DOHH2 (cell line): Measurements from ENCODE around the gene MARVELD2.
"Not testable (repeated sequence)": the region's sequence is repeated elsewhere in the genome, so short reads cannot be mapped to it uniquely, and the experiment has no call there.

Source experiments
- H3F3A ChIP-seq: fragments of 200-600 bp; sonication (generic), shearing (Covaris generic); 2 replicates; pipeline ENCODE4 v1.6.0; 2016; ENCODE audit warnings: antibody characterized with exemption, mild to moderate bottlenecking; ENCODE audit not compliant: control insufficient read depth, insufficient read depth
- H3K27ac ChIP-seq: fragments of 200-600 bp; sonication (generic); 2 replicates; pipeline ENCODE4 v1.5.1; 2014; ENCODE audit warnings: low read depth, mild to moderate bottlenecking, low read length, moderate library complexity
- H3K27me3 ChIP-seq: fragments of 200-600 bp; sonication (generic); 2 replicates; pipeline ENCODE4 v1.6.1; 2014; ENCODE audit warnings: mild to moderate bottlenecking, low read length, mixed read lengths; ENCODE audit not compliant: control insufficient read depth
- H3K36me3 ChIP-seq: fragments of 200-600 bp; sonication (generic); 2 replicates; pipeline ENCODE4 v1.6.1; 2014; ENCODE audit warnings: mild to moderate bottlenecking, low read length, moderate library complexity, mixed read lengths; ENCODE audit not compliant: control insufficient read depth
- H3K4me1 ChIP-seq: fragments of 200-600 bp; sonication (generic); 2 replicates; pipeline ENCODE4 v1.6.1; 2014; ENCODE audit warnings: mild to moderate bottlenecking, low read length, mixed read lengths; ENCODE audit not compliant: control insufficient read depth
- H3K4me2 ChIP-seq: fragments of 200-600 bp; sonication (generic); 2 replicates; pipeline ENCODE4 v1.6.0; 2014; ENCODE audit warnings: mild to moderate bottlenecking, low read length, moderate library complexity
- H3K4me3 ChIP-seq: fragments of 200-600 bp; sonication (generic); 2 replicates; pipeline ENCODE4 v1.5.1; 2014; ENCODE audit warnings: mild to moderate bottlenecking, low read length, mixed read lengths
- H3K79me2 ChIP-seq: fragments of 200-600 bp; sonication (generic); 2 replicates; pipeline ENCODE4 v1.6.1; 2014; ENCODE audit warnings: mild to moderate bottlenecking, low read length, mixed read lengths; ENCODE audit not compliant: control insufficient read depth
- H3K9me2 ChIP-seq: fragments of 200-600 bp; sonication (generic); replicated peaks from 2 replicates; pipeline ENCODE4 v1.6.1; 2014; ENCODE audit warnings: mild to moderate bottlenecking, low read length, mixed read lengths; ENCODE audit not compliant: control insufficient read depth
- H3K9me3 ChIP-seq: fragments of 200-600 bp; sonication (generic); 2 replicates; pipeline ENCODE4 v1.6.1; 2014; ENCODE audit warnings: antibody characterized with exemption, low read length, mixed read lengths; ENCODE audit not compliant: control insufficient read depth, insufficient read depth
- H4K20me1 ChIP-seq: fragments of 200-600 bp; sonication (generic); 2 replicates; pipeline ENCODE4 v1.6.0; 2014; ENCODE audit warnings: low read depth, mild to moderate bottlenecking, antibody characterized with exemption, low read length, moderate library complexity; ENCODE audit not compliant: control insufficient read depth, insufficient read depth
- EZH2phosphoT487 ChIP-seq: fragments of 200-600 bp; sonication (generic); IDR thresholded peaks from 2 replicates; pipeline ENCODE4 v1.6.1; 2017; ENCODE audit warnings: borderline replicate concordance, mild to moderate bottlenecking, antibody characterized with exemption, low read length, moderate library complexity, mixed read lengths
- TF ChIP-seq, protein P1 (sequence below): fragments of 200-600 bp; sonication (generic); IDR thresholded peaks from one replicate; pipeline ENCODE4 v1.5.1; 2014; ENCODE audit warnings: antibody characterized with exemption, mild to moderate bottlenecking, low read depth, low read length; ENCODE audit not compliant: poor library complexity, severe bottlenecking

The MARVELD2 gene

GRCh38 chr5:69444127-69444754, 29.3 kb downstream of the MARVELD2 start:
- Histone ChIP-seq H3K27ac (no peak overlapping the region), H3K36me3 (no peaks in the 10 kb centered on the region), H3K27me3 (no peaks in the 10 kb centered on the region)

DNA sequence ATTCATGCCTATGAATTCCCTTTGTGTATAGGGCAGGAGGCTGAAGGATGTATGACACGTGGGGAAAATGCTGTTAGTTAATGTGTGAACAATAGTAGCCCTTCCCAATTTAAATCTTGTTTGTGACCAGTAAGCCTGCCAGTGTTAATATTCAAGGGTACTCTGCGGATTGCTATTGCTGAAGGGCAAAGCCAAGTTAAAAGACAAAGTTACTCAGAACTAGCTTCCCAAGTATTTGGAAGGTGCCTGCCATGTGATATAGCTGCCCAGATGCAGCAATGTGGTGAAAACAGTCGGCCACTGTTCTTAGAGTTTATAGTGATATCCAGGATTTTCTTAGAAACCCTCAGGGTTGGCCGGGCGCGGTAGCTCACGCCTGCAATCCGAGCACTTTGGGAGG, 34.6 kb downstream of the MARVELD2 start:
- no peaks in the 10 kb centered on the region for H3K36me3 ChIP-seq

More at GRCh38 chr5:69444127-69444754, 29.3 kb downstream of the MARVELD2 start:
- H3K79me2 ChIP-seq = no peaks in the 10 kb centered on the region
- no peaks in the 10 kb centered on the region for H3K9me2 ChIP-seq
- TF ChIP-seq EZH2phosphoT487 = no peak
- TF ChIP-seq, protein P1, sequence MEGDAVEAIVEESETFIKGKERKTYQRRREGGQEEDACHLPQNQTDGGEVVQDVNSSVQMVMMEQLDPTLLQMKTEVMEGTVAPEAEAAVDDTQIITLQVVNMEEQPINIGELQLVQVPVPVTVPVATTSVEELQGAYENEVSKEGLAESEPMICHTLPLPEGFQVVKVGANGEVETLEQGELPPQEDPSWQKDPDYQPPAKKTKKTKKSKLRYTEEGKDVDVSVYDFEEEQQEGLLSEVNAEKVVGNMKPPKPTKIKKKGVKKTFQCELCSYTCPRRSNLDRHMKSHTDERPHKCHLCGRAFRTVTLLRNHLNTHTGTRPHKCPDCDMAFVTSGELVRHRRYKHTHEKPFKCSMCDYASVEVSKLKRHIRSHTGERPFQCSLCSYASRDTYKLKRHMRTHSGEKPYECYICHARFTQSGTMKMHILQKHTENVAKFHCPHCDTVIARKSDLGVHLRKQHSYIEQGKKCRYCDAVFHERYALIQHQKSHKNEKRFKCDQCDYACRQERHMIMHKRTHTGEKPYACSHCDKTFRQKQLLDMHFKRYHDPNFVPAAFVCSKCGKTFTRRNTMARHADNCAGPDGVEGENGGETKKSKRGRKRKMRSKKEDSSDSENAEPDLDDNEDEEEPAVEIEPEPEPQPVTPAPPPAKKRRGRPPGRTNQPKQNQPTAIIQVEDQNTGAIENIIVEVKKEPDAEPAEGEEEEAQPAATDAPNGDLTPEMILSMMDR = no peak
- H3K9me3 ChIP-seq = no peaks in the 10 kb centered on the region
- no peak overlapping the region for H3K4me2 ChIP-seq
- H3K4me1 ChIP-seq = no peaks in the 10 kb centered on the region
- no peak overlapping the region for H3K4me3 ChIP-seq
- no peaks in the 10 kb centered on the region for H3F3A ChIP-seq
- H4K20me1 ChIP-seq = no peaks in the 10 kb centered on the region

DNA sequence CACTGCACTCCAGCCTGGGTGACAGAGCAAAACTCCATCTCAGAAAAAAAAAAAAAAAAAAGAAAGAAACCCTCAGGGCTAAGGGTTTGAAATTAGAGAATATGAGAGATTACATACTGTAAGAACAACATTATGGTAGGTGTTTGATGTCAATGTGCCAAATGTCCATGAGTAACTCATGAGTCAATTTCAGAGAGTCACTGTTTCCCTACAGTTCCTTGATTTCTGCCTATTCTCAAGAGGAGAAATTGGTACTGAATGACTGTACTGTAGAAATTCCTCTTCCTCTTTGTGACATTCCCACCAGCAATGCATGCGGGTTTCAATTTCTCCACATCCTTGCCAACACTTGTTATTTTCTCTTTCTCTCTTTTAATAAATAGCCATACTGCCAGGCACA, 35.2 kb downstream of the MARVELD2 start:
- no peaks in the 10 kb centered on the region for H3K79me2 ChIP-seq
- no peak overlapping the region for H3K4me2 ChIP-seq

More for the DNA sequence above, 34.6 kb downstream of the MARVELD2 start:
- Histone ChIP-seq H3F3A (no peaks in the 10 kb centered on the region), H3K4me2 (no peak overlapping the region), H3K79me2 (no peaks in the 10 kb centered on the region), H3K4me3 (no peak overlapping the region), H3K4me1 (no peaks in the 10 kb centered on the region), H3K9me3 (no peaks in the 10 kb centered on the region), H3K9me2 (no peaks in the 10 kb centered on the region), H3K27ac (no peak overlapping the region), H3K27me3 (no peaks in the 10 kb centered on the region), H4K20me1 (no peaks in the 10 kb centered on the region)
- no peak for TF ChIP-seq EZH2phosphoT487
- TF ChIP-seq, protein P1 = no peak

GRCh38 chr5:69450527-69450926, 35.6 kb downstream of the MARVELD2 start:
- not testable (repeated sequence) for H3F3A ChIP-seq, H4K20me1 ChIP-seq, H3K4me3 ChIP-seq, H3K9me2 ChIP-seq, H3K27me3 ChIP-seq, H3K4me2 ChIP-seq, H3K79me2 ChIP-seq, H3K36me3 ChIP-seq, H3K9me3 ChIP-seq, H3K4me1 ChIP-seq, H3K27ac ChIP-seq

More for the DNA sequence above, 35.2 kb downstream of the MARVELD2 start:
- no peaks in the 10 kb centered on the region for H3F3A ChIP-seq
- TF ChIP-seq, protein P1 = no peak
- no peak for TF ChIP-seq EZH2phosphoT487
- no peaks in the 10 kb centered on the region for H3K9me3 ChIP-seq
- no peaks in the 10 kb centered on the region for H3K9me2 ChIP-seq
- H3K27ac ChIP-seq = no peak overlapping the region
- H3K4me3 ChIP-seq = no peak overlapping the region
- H3K36me3 ChIP-seq = no peaks in the 10 kb centered on the region
- H4K20me1 ChIP-seq = no peaks in the 10 kb centered on the region
- H3K27me3 ChIP-seq = no peaks in the 10 kb centered on the region
- H3K4me1 ChIP-seq = no peaks in the 10 kb centered on the region
